HG03558 (cell line): ENCODE results near the gene LDLRAD3.
"Not testable (repeated sequence)": the region's sequence is repeated elsewhere in the genome, so short reads cannot be mapped to it uniquely, and the experiment has no call there.

Source experiments
- ATAC-seq: cut with Tn5 transposase; IDR thresholded peaks from one replicate; pipeline ENCODE4 v1.9.1; 2021; ENCODE audit warnings: moderate number of reproducible peaks; ENCODE audit not compliant: unreplicated experiment; ENCODE audit errors: extremely low read depth

The LDLRAD3 gene

DNA sequence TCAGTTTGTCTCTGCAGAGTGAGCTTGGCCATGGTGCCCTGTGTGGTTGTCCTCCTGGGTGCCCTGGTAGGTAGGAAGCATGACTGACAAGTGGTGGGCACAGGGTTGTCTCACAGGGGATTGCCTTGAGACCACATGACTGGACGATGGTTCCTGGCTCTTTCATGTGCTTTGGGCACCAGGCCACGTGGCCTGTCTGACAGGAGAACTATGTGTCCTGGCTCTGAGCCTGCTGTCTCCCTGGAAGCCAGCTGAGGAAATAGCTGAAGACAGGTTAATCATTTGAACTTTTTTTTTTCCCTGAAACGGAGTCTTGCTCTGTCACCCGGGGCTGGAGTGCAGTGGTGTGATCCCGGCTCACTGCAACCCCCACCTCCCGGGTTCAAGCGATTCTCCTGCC lies 93.2 kb downstream of the LDLRAD3 start:
- no peak for ATAC-seq

DNA sequence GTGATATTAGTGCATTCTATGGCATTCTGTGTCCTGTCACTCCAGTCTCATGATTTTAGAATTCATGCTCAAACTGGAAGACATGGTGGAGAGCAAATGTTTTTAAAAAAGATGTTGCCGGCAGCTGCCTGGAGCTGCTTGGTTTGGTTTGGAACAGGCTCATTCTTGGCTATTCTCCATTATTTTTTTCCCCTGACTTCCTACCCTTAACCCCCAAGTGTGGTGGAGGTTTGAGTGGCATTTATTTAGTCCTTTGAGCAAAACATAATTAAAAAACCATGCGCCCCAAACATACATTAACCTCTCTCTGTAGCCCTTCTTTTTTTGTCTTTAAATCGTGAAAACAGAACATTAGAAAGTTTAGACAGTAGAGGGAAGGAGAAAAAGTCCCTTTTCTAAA lies 94.7 kb downstream of the LDLRAD3 start:
- ATAC-seq = no peak

DNA sequence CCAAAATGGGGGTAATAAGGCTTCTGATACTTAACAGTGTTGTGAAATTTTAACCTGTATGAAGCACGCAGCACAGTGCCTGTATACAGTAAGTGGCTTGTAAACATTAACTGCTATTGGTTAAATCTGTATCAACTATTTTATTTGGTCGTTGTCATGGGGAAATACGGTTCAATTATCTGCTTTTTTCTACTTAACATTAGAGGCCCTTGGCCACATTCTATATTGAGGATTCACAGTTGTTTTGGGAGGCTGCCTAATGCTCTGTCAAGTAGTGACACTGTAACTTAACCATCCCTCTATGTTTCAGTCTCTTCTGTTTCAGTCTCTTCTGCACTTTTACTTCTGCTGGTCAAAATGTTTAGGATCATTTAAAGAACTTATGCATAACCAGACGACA lies 95.6 kb downstream of the LDLRAD3 start:
- no peak for ATAC-seq

DNA sequence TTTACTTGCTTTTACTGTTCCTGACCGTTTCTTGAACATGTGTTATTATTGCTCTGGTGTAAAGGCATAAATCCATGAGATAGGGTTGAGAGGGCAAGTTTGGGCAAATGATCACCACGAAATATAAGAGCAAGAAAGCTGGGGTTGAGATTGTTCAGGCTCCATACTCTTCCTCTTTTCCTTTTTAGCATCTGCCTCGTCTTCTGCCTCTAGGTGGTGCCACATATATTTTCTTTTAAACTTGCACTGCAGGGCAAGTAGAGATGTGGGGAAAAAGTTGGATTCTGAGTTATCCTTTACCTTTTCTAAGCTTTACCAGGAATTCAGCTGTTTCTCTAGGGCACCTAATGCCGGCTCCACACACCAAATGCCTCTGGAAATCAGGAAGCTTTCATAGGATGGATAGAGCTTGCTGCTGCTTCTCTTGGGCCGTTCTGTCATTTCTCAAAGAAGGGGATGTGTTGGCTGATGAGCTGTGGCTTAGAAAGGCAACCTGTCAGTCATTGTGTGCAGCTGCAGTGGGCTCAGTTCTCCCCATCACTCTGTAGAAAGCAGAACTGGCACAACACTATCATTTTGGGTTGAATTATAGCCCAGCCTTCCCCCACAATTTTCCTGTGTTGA lies 98.2 kb downstream of the LDLRAD3 start:
- no peak for ATAC-seq

DNA sequence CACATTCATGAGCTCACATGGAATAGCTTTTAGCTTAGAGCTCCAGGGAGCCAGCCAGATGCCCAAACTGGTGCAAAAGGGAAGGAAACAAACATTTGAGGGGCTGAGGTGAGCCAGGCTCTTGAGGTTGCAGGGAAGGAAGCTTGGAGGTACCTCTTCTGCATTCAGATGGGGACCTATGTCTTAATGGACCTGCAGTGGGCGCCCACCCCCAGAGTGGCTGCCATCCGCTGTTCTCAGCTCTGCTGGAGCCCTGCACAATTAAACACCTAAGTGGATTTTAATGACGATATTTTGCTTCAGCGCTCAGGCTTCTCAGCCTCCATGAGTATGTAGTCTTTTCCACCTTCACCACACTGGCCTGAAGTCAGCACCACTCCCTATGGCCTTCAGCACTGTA lies 100.8 kb downstream of the LDLRAD3 start:
- no peak for ATAC-seq

DNA sequence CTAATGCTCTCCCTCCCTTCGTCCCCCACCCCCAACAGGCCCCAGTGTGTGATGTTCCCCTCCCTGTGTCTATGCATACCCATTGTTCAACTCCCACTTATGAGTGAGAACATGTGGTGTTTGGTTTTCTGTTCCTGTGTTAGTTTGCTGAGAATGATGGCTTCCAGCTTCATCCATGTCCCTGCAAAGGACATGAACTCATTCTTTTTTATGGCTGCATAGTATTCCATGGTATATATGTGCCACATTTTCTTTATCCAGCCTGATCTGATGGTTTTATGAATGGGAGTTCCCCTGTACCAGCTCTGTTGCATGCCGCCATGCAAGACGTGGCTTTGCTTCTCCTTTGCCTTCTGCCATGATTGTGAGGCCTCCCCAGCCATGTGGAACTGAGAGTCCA lies 102.1 kb downstream of the LDLRAD3 start:
- ATAC-seq = not testable (repeated sequence)

DNA sequence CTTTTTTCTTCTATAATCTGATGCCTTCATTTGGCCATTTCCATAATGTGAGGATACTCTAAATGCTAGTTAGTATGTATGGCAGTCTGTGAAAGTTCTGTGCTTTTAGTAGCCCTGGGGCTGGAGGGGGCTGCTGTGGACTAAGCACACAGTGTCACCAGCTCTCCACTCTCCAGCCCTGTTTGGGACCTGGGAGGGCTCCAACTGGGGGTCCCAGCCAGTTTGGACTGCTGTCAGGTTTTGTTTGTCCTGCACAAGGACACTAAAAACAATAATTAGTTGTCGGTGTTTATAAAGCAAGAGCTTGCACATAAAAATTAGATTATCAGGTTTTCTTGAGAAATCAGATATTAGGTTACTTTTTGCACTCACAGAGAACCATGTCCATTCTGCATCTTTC lies 103.1 kb downstream of the LDLRAD3 start:
- no peak for ATAC-seq

DNA sequence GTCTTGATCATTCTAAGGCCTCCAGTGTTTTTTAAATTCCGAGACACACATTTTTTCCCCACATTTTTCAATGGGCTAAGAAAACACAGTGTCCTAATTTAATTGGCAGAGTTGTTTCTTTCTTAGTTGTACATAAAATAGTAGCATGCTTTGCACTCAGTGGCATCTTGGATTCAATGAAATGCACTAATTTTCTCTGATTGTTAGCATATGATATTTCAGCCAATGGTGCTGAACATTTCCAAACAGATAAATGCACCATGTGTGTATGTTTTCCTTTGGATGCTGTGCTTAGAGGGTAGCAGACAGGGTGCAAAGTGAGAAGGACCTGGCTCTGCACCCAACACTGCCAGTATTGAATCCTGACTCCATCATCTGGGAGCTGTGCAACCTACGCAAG lies 103.5 kb downstream of the LDLRAD3 start:
- no peak for ATAC-seq

DNA sequence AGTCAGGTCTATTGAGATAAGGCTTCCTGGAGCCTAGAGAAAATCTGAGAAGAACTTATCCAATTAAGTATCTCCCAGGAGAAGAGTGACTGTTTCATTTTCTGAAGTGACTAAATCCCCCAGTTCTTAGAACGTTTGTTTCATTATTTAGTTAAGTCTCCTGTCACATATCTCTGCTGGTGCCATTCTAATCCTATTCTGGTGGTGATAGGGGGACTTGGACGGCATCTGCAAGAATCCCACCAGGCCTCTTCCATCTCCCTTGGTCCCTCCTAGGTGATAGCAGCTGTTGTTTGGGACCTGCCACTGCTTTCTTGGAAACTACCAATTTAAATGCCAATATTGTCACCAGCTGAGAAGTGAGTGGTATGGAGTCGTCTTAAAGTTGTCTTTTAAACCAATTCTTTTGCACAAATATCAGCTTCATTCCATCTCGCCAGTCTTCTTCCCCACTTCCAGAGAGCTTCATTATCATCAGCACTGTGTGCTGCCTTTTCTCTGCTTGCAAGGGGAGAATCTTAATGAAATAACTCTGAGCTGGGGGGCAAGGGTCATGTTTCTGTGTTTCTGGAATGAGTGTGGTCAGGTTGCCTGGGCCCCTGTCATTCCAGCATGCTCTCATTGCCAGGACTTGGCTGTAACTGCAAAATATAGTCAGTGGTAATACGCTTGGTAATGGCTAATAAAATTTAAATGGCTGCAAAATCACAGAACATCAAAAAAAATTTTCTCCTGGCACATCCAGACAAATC lies 104.8 kb downstream of the LDLRAD3 start:
- ATAC-seq = no peak

DNA sequence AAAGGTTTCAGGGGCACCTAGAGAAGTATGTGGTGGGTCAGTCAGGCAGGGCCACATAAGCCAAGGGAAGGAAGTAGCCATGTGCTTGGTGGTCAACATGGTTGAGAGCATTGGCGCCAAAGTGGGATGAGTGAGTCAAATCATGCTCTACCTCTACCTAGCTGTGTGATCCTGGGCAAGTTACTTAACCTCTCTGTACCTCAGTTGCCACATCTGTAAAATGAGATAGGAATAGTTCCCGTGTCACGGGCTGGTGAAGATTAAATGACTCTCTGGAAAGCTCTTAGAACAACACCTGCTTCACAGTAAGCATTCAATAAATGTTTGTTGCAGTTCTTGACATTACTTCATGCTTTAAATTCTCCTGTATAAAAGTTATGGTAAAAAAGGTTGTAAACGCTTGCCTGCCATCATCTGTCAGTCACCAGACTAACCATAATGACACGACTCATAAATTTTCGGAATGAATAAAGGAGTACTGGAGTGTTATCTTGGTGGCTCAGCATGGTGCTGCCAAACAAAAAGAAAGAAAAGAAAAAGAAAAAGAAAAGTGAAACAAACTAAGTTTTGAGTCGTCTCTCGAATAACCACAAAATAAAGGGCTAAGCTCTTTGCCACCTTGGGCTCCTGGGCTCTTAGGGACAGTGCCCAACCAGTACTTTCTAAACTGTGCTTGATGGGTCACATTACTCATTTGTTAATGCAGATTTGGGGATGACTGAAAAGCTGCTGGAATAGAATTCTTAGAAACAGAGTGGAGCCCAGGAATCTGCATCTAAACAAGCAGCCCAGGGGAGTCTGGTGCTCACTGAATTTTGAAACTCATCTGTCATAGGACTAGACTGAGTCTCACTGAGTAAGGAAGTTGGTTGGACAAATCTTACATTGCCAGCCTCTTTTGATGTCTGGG lies 107.6 kb downstream of the LDLRAD3 start:
- no peak for ATAC-seq

DNA sequence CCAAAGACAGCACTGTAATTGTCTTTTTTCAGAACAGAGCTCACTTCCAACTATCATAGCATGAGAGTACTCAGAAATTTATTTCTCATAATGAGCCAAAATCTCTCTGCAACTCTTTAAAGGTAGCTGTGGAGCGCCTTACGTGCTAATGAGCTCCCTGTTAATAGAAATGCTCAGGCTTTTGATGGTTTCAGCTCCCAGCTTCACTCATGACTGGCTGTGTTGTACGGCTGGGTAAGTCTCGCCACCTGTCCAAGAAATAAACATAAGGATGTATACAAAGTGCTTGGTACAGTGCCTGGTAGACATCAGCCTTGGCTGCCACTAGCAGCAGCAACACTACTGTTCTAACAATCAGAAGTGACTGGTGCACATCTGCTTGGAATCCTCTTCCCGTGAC lies 109.4 kb downstream of the LDLRAD3 start:
- no peak for ATAC-seq

DNA sequence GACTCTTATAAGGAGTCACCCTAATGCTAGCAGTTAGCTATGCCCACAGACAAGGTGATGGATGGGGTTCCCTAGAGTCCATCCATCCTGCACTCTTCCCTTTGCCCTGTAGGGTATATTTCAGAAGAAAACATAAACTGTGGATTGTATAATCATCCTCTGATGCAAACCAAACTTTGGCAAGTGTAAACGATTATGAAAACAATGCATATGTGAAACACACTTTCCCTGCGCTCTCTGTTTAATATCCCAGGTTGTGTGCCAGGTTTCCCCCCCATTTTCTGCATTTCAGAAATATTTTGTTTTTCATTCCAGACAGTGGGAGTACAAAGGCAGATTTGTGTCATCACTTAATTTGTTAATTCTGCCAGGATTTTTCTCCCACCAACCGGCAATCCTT lies 110.0 kb downstream of the LDLRAD3 start:
- no peak for ATAC-seq

DNA sequence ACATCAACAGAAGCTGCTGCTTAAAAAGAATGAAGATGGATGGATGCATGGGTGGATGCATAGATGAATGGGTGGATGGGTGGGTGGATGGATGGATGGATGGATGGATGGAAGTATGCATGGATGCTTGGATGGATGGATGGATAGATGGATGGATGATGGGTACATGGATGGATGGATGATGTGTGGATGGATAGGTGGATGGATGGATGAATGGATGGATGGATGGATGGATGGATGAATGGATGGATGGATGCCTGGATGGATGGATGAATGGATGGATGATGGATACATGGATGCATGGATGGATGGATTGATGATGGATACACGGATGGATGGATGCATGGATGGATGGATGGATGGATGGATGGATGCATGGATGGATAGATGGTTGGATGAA lies 110.8 kb downstream of the LDLRAD3 start:
- ATAC-seq = no peak

DNA sequence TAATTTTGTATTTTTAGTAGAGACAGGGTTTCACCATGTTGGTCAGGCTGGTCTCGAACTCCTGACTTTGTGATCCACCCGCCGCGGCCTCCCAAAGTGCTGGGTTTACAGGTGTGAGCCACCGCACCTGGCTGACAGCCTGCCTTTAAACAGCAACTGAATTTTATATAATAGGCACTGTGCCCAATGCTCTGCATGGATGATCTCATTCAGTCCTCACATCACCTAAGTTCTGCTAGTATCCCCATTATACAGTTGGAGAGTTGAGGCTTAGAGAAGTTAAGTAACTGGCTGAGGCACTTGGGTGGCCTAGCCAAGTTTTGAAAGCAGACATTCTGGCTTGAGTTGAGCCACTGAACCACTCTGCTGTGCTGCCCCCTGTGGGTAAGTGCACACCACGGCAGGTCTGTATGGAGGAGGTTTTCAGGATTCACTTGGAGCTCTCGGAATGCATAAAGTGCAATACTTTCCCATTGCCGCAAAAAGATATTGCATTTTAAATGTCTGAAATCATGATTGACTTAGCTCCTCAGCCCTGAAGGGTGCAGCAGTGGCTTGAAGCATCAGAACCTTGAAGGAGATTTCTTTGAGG lies 112.4 kb downstream of the LDLRAD3 start:
- ATAC-seq = no peak

DNA sequence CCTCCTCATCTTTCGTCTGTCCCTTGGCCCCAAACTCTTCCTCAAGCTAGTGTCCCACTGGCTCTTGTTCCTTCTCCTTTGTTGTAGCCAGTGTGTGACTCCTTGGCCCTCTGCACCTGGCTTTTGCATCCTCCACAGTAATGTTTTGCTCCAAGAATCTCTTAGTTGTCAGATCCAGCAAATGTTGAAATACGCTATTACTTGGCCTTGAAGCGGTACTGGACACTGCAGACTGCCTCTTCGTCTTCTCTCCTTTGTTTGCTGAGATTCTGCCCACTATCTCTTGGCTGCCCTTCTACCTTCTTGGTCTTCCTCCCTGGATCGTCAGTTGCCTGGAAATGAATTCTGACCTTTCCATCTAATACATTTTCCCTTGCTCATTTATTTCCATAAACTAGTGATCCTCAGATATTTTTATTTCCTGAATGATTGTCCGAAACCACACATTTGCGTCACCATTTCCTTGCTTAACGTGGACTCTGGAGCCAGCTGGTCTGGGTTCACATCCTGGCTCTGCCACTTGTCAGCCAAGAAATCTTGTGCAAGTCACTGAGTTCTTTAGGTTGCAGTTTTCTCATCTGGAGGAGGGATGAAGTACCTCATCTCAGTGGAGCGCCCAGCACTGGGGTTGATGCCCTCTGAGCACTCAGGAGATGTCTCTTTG lies 113.6 kb downstream of the LDLRAD3 start:
- no peak for ATAC-seq

DNA sequence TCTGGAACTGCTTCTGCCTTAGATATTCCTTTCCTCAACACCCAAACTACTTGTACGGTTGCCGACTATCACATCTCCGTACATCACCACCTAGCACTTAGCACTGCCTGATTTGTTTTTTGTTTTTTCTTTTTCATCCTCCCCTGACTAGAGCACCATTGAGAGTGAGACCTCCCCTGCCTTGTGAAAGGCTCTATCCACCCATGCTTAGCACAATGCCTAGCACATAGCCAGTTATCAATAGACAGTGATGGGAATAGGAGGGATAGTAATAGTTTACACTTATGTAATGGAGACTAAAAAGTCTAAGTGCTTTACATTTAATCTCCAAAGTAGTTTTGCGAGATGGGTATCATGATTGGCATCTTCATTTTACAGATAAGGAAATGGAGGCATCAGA lies 115.8 kb downstream of the LDLRAD3 start:
- ATAC-seq = no peak

DNA sequence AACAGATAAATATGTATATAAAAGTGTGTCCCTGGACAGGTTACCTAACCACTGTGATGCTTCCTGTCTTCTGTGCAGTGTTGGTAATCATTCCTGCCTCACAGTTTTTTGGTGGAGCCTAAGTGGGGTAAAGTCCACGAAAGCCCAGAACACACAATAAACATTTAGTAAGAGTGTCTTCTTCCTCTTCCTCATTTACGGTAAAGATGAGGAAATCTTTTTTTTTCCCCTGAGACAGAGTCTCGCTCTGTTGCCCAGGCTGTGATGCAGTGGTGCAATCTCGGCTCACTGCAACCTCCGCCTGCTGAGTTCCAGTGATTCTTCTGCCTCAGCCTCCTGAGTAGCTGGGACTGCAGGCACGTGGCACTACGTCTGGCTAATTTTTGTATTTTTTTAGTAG lies 117.1 kb downstream of the LDLRAD3 start:
- ATAC-seq = no peak

DNA sequence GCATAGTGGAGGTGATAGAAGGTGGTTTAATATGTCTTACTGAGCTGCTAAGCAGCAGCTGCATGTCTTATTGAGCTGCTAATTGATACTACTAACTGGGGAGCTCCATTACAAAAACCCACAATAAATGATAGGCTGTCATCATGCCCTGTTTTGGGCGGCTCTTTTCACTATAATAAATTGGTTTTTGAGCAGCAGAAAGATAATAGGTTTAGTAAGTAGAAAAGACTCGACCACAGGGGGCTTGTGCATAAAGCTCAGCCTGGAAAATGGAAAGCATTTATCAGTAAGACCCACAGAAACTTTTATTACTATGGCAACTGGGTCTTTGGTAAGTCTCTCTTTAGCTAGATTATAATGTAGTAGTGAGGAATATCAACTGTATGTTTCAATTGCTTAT lies 117.6 kb downstream of the LDLRAD3 start:
- no peak for ATAC-seq

DNA sequence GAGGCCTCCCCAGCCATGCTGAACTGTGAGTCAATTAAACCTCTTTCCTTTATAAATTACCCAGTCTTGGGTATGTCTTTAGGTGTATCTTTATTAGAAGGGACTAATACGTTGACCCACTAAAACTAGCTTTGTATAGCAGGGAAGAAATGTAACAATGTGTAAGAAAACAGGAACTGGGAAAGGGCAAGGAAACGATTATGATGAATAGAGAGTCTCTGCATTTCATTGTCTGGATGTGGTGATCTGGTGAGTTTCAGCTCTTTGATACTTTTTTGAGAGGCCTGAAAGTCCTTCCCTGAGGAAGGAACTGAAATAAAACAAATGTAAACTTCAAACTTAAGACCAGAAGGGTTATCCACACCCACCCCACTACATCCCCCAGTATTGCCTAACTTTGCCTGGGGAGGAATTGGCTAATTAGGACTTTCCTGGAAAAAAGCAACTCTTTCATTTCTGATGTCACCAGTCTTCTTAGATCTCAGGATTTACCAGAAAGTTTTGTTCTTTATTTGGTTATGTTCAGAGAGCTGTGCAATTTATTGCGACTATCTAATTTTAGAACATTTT lies 119.0 kb downstream of the LDLRAD3 start:
- no peak for ATAC-seq

DNA sequence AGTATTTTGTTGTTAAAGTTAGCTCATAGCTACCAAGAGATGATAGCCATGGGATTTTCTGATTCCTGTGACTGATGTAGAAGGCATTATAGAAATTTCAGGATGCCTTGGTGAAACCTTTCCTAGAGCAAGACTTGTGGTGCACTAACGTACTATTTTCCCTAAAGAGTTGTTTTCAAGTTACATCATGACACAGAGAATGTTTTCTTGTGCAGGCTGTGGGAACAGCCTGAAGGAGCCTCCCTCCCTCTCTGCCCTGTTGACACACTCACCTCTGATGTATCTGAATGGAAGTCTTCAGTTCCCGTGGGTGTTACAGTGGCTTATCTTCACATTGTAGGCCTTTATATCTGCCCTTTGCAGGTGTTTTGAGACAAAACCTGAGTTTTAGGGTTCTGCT lies 121.6 kb downstream of the LDLRAD3 start:
- ATAC-seq = no peak
